HL-60 (cell line): ENCODE measurements around the gene LRP5.

ENCODE experiments used
- DNase-seq, 2 experiments: peaks; one replicate each; pipeline ENCODE4 v3.0.0-alpha.2; 2010 to 2020; ENCODE audit warnings: low read depth in 1 of 2, low spot score in 1 of 2
- H3K27ac ChIP-seq: fragments of 250-450 bp; sonication (Bioruptor Pico); replicated peaks from 2 replicates; pipeline ENCODE4 v1.5.1; 2020; ENCODE audit warnings: mild to moderate bottlenecking, moderate library complexity
- H3K27me3 ChIP-seq: fragments of 250-450 bp; sonication (Bioruptor Pico); 2 replicates; pipeline ENCODE4 v1.5.1; 2021; ENCODE audit warnings: mild to moderate bottlenecking, moderate library complexity; ENCODE audit not compliant: insufficient read depth, poor library complexity, severe bottlenecking
- H3K4me3 ChIP-seq: replicated peaks from 2 replicates; pipeline ENCODE4 v1.5.1; 2011; ENCODE audit warnings: mild to moderate bottlenecking, control low read depth, low read length; ENCODE audit not compliant: insufficient read depth
- CTCF ChIP-seq: IDR thresholded peaks from one replicate; pipeline ENCODE4 v1.5.1; 2011; ENCODE audit warnings: low read length, control low read depth, inconsistent platforms; ENCODE audit not compliant: insufficient read depth
- GABPA ChIP-seq: IDR thresholded peaks from 2 replicates; pipeline ENCODE4 v1.6.1; 2012; ENCODE audit warnings: low read depth
- POLR2AphosphoS5 ChIP-seq: IDR thresholded peaks from 2 replicates; pipeline ENCODE4 v1.6.1; 2012; ENCODE audit warnings: low read depth
- SPI1 ChIP-seq: IDR thresholded peaks from 2 replicates; pipeline ENCODE4 v1.6.1; 2012; ENCODE audit warnings: low read depth, mild to moderate bottlenecking, borderline replicate concordance
- TF ChIP-seq, protein P1 (sequence below): IDR thresholded peaks from 2 replicates; pipeline ENCODE4 v1.6.1; 2012; ENCODE audit warnings: low read depth; ENCODE audit not compliant: insufficient replicate concordance

Gene LRP5

DNA sequence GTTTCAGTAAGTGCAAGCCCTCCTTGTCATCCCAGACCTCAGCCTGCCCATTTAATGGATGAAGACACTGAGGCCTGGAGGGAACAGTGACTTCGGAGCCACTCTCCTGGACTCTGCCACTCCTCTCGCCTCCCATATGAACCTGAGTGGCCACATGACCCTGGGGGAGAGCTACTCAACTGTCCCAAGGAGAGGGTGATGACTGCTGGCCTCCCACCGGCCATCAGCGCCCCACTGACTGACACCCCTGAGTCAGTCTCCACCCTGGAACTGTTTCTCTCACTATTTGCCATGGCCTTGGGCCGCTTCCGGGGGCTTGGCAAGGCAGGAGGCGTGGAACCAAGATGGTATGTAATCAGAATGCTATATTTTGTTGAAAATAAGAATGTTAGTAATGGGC, 17.1 kb downstream of the LRP5 start:
- no peaks in the 10 kb centered on the region for H3K27me3 ChIP-seq
- no peak overlapping the region for H3K27ac ChIP-seq
- H3K4me3 ChIP-seq, result no peak overlapping the region
- TF ChIP-seq SPI1 (no peak), CTCF (no peak), POLR2AphosphoS5 (no peak), GABPA (no peak)
- TF ChIP-seq, protein P1, sequence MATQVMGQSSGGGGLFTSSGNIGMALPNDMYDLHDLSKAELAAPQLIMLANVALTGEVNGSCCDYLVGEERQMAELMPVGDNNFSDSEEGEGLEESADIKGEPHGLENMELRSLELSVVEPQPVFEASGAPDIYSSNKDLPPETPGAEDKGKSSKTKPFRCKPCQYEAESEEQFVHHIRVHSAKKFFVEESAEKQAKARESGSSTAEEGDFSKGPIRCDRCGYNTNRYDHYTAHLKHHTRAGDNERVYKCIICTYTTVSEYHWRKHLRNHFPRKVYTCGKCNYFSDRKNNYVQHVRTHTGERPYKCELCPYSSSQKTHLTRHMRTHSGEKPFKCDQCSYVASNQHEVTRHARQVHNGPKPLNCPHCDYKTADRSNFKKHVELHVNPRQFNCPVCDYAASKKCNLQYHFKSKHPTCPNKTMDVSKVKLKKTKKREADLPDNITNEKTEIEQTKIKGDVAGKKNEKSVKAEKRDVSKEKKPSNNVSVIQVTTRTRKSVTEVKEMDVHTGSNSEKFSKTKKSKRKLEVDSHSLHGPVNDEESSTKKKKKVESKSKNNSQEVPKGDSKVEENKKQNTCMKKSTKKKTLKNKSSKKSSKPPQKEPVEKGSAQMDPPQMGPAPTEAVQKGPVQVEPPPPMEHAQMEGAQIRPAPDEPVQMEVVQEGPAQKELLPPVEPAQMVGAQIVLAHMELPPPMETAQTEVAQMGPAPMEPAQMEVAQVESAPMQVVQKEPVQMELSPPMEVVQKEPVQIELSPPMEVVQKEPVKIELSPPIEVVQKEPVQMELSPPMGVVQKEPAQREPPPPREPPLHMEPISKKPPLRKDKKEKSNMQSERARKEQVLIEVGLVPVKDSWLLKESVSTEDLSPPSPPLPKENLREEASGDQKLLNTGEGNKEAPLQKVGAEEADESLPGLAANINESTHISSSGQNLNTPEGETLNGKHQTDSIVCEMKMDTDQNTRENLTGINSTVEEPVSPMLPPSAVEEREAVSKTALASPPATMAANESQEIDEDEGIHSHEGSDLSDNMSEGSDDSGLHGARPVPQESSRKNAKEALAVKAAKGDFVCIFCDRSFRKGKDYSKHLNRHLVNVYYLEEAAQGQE, result no peak
- no peak for DNase-seq

DNA sequence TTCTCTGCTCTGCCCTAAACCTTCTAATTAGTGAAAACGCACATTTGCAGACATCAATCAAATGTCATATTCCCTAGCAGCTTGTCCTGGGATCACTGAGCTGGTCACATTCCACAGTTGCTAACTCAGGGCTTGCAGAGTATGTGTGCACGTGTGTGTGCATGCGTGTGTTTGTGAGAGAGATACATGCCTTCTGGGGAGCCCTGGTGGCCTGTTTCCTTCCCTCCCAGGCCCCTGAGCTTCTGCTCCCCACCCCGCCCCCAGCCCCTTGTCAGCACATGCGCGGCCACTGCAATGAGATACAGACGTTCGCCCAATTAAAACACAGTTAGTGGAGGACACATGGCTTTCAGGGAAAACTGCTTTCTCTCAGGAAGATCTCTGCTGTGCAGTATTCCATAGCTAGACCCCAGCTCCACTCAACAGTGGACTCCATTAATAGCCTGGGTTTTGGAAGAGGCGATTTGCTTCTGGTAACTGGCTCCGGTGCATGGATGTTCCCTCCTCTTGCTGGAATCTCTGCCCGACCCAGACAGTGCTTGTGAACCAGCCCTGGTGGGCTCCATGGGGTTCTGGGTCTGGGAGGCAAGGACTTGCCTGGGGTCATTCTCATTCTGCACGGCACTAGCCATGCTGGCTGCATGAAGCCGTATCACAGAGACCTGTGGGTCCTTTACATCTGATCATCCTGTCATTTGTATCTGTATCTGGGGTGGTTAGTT, 17.7 kb downstream of the LRP5 start:
- Histone ChIP-seq H3K27me3 (no peaks in the 10 kb centered on the region), H3K27ac (no peak overlapping the region), H3K4me3 (no peak overlapping the region)
- no peak for DNase-seq
- TF ChIP-seq GABPA (no peak), POLR2AphosphoS5 (no peak), CTCF (no peak), SPI1 (no peak)
- TF ChIP-seq, protein P1, result no peak

- TF ChIP-seq GABPA (no peak), SPI1 (no peak), CTCF (no peak), POLR2AphosphoS5 (no peak)
- TF ChIP-seq, protein P1, result no peak
- DNase-seq, result no peak
- Histone ChIP-seq H3K4me3 (no peak overlapping the region), H3K27ac (no peak overlapping the region), H3K27me3 (no peaks in the 10 kb centered on the region)
Measured at GRCh38 chr11:68330700-68331337, 18.4 kb downstream of the LRP5 start.
